HG02759 (cell line): ENCODE results near the gene LYSMD4.
"Not testable (repeated sequence)": the region's sequence is repeated elsewhere in the genome, so short reads cannot be mapped to it uniquely, and the experiment has no call there.

ENCODE experiments used
- ATAC-seq: cut with Tn5 transposase; IDR thresholded peaks from one replicate; pipeline ENCODE4 v1.9.1; 2021; ENCODE audit warnings: mild to moderate bottlenecking, moderate library complexity; ENCODE audit not compliant: unreplicated experiment

LYSMD4 gene

DNA sequence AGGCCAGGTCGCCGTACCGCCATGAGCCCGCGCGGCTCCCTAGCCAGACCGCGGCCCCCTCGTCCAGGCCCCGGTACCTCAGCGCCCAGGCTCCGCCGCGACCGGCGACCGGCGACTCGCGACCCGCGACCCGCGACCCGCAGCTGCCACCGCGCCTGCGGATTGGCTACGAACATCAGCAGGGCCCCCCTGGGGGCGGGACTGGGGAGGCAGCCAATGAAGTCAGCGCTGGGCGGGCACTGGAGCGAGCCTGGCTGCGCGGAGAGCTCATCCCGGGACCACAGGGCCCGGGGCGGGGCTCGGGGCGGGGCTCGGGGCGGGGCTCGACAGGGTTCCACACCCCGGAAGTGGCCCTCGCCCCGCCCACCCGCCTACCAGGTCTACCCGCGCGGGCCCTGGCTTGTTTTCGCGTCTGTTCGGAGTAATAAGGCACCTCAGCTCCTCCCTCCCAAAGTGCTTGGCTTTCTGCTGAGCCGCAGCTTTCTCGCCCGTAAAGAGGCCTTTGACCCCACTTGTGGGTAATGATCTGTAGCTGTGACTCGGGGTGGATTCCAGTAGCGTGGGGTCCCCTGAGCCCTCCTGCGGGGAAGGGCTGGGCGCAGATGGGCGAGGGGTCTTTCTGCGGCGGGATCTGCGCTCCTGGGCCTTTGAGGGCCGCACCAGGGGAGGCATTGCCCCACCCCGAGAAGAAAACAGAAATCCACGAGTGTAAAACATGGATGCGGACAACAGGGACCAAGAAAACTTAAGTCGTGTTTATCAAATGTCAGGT is at the start of gene LYSMD4:
TSS of gene LYSMD4 (minus strand) at position 170 of the 772 bp plus-strand sequence. CDS start 1,438 bp downstream, outside the sequence.
- peak; percentile 99 for ATAC-seq

DNA sequence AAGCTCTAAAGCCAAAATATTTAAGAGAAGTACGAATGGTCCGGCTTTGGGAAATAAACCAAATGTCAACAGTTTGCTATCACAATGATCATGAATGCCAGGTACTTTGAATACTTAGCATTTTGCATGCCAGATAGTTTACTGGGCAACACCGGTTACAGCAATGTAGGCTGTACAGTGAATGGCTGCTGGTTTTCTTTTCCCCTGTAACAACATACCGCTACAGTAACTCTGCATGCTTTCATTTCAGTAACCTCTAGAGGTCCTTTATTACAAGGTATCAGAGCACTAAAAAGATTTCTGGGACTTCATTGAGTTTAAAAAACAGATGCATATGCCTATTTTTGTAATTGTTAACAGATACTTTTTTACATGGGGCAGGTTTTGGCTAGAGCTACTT is 48.8 kb upstream of the LYSMD4 start:
- ATAC-seq = not testable (repeated sequence)

- no peak for ATAC-seq
Measured at GRCh38 chr15:99777144-99777543, 43.9 kb upstream of the LYSMD4 start.

GRCh38 chr15:99764522-99764921 is 31.3 kb upstream of the LYSMD4 start:
- ATAC-seq = no peak

- no peak for ATAC-seq
Measured at GRCh38 chr15:99763827-99764226, 30.6 kb upstream of the LYSMD4 start.

DNA sequence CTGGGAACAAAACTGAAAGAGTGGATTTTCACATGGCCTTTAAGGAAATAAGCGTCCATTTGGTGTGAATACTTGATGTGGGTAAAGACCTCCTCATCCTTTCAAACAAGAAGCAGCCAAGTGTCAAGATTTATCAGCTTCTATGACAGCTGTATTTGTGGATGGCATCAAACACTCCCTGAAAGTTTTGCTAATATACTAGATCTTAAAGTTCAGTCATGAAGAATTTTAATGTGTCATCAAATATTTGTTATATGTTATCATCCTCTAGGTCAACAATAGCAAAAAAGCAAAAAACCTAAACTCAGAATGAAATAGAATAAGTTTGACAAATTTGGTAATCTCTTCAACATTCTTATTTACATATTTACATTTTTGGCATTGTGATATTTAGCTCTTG is 29.1 kb upstream of the LYSMD4 start:
- ATAC-seq = no peak

- ATAC-seq = peak; percentile 88
Measured at GRCh38 chr15:99755692-99756409, 22.6 kb upstream of the LYSMD4 start.

GRCh38 chr15:99753066-99753465 is 19.8 kb upstream of the LYSMD4 start:
- no peak for ATAC-seq

- no peak for ATAC-seq
Measured at GRCh38 chr15:99752556-99752955, 19.3 kb upstream of the LYSMD4 start.

- not testable (repeated sequence) for ATAC-seq
Measured at GRCh38 chr15:99750326-99750725, 17.1 kb upstream of the LYSMD4 start.

DNA sequence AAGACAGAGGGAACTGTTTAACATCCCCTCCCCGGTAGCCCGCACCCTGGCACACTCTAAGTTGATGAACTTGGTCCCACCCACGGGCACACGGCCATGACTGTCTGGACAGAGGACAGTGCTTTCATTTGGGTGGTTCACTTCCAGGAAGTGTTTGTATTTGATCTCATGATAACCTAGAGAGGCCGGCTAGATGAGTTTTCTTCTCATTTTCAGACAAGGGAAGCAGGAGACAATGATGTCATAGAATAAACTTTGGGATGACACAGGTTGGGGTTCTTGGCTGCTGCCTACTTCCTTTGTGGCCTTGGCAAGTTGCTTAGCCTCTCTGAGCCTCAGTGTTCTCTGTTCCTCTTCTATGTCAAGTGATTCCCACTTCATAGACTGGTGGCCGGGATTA is 16.1 kb upstream of the LYSMD4 start:
- ATAC-seq = no peak

DNA sequence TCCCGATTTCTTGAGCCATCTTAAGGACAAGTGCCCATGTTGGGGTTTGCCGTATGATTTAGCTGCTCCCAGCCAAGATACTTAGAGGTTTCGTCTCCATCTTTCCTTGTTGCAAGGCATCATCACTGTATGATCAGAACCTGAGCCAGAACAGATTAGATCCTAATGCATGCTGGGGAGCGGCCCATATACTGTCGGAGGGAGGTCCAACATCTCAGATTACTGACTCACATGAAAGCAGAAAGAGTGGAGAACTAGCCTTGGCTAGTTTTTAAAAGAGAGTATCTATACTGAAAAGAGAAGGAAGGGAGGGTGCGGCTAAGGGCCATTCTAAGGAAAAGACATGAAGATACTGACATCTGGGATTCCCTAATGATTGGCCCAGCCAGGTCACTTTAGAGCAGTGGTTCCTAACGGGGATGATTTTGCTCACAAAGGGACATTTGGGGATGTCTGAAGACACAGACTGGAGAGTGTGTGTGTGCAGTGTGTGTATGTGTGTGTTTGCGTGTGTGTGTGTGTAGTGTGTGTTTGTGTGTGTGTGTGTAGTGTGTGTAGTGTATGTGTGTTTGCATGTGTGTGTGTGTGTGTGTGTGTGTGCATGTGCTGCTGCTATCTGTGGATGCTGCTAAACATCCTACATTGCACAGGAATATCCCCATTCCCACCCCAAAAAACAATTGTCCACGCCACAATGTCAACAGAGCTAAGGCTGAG is 12.3 kb upstream of the LYSMD4 start:
- ATAC-seq = no peak

- no peak for ATAC-seq
Measured at GRCh38 chr15:99744142-99744541, 10.9 kb upstream of the LYSMD4 start.

DNA sequence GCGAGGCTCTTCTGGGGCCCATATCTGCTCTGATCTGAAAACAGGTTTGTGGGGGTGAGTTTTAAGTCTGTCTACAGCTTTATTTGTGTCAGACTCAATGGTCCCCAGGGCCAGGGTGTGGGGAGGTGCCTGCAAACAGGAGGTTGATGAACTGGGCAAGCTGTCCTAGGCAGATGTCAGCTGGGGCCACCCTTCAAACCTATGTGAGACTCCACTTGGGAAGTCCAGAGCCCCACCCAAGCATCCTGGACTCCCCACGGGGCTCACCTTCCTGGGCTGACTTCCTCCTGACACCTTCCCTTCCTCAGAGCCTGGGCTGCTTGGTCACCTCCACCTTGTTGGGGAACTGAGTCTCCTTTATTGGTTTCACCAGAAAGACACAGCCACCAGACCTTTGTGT is 8.6 kb upstream of the LYSMD4 start:
- ATAC-seq = no peak

GRCh38 chr15:99738021-99738847 is 5.0 kb upstream of the LYSMD4 start:
- ATAC-seq = no peak

- no peak for ATAC-seq
Measured at GRCh38 chr15:99736702-99737101, 3.5 kb upstream of the LYSMD4 start.

- ATAC-seq = no peak
Measured at GRCh38 chr15:99735868-99736267, 2.6 kb upstream of the LYSMD4 start.

GRCh38 chr15:99734575-99734974 is 1.3 kb upstream of the LYSMD4 start:
- ATAC-seq = no peak

- ATAC-seq = not testable (repeated sequence)
Measured at GRCh38 chr15:99734040-99734291, 729 bp upstream of the LYSMD4 start.

DNA sequence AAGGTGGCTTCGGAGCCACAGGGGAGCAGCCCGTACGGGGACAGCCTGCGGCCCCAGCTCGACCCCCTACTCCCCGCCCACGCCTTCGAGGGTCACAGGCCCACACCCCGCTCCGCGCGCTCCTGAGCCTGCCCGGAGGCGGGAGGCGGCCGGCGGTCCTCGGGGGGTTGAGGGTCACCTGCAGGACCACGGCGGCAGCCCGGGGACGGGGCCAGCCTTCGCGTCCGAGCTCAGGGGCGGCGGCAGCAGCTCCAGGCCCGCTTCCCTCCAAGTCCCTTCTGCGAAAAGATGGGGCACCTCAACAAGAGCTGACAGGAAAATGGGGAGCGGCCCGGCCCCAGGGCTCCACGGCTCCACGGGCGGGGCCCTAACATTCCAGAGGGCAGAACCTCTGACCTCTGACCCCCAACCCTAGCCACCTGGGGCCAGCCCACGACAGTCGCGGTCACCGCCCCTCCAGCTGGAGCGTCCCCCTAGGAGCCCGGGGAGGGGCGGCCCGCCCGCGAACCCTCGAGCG is 428 bp downstream of the LYSMD4 start:
- no peak for ATAC-seq
